Measurements from ENCODE around the gene RPL36A. TPM values are rescaled to one million over a fixed set of nuclear protein-coding genes. Genes with fewer than 3 reads are reported as not detected.

RPL36A gene
- total RNA-seq, 4 donors from 2014 or later: 493 to 1,912 (median 1,279) TPM

DNA sequence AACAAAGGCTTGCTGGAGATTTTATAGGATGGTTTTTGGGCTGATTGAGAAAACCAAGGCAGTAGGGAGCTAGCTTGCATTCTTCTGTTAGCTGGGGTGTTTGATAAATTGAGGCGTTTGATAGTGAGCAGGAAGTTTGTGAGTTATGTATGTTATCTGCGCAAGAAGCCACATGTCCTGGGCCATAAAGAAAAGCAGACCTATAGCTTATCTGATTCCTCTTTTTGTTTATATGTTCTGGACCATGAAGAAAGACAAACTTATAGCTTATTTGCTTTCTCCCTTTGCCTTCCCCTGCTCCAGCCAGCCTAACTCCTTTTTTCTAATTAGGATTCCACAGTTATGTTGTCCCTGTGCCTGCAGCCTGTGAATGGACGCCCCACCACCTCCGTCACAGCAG, 26.4 kb downstream of the RPL36A start:
- peak overlapping the region in 3 of 4 donors; percentile 91 to 96 (median 92) for H3K27ac ChIP-seq
- 63 to 67% methylated on average over 4 of the region's 4 CpGs for WGBS, 2 donors
- H3K4me3 ChIP-seq: no peak overlapping the region

DNA sequence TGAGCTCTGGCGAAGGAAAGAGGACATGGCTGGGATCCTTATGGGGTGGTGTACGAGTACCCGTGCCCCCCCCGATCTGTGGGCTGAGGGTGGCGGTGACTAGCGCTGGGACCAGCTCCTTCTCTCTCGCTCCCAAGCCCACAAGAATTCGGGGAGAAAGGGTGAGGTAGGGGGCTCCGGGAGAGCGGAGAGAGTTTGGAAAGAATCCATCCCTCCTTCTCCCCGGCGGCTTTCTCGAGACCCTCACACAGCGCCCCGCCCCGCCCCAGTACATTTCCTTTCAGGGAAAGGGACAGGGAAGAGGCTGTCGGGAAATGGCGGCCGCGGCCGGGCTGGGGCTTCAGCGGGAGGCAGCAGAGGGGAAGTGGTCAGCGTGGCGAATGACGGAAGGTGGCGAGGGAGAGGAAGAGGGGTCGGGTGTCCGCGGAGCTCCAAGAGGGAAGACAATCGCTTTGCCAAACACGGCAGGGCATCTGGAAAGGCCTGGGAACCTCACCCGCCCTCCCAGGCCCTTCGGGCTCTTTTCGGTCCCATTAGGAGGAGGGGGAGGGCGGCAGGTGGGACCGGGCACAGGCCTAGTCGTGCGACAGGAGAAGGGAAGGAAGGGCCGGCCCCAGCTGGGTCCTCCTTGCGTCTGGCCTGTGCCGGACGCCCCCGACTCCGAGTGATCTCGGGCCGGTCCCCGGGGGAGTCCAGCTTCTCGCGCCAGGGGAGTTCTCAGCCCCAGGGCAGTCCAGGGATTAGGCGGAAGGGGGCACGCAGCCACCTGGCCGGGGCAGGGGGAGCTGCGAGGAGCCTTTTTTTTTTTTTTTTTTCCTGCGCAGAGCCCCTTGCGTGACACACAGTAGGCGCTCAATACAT, 27.4 kb downstream of the RPL36A start:
- peak overlapping the region; percentile 42 to 70 (median 50) for H3K4me3 ChIP-seq
- H3K9me3 ChIP-seq: no peaks in the 10 kb centered on the region
- peak; percentile 23 to 36 for DNase-seq (ENCODE audit: low spot score in 2 of 2)
- 1 to 28% methylated on average over 34 to 56 of the region's 56 CpGs for WGBS, 2 donors
- H3K36me3 ChIP-seq: peaks cover 0 to 8% (median 0%) of the 10 kb centered on the region in 3 donors
- H3K27ac ChIP-seq: peak overlapping the region; percentile 91 to 96 (median 94)
- peak in 1 of 2 donors; percentile 30 for TF ChIP-seq POLR2A (IDR thresholded peaks at IDR 0.05)
- TF ChIP-seq EP300 (IDR thresholded peaks at IDR 0.05): peak in 1 of 2 donors; percentile 61
- TF ChIP-seq, protein P1, sequence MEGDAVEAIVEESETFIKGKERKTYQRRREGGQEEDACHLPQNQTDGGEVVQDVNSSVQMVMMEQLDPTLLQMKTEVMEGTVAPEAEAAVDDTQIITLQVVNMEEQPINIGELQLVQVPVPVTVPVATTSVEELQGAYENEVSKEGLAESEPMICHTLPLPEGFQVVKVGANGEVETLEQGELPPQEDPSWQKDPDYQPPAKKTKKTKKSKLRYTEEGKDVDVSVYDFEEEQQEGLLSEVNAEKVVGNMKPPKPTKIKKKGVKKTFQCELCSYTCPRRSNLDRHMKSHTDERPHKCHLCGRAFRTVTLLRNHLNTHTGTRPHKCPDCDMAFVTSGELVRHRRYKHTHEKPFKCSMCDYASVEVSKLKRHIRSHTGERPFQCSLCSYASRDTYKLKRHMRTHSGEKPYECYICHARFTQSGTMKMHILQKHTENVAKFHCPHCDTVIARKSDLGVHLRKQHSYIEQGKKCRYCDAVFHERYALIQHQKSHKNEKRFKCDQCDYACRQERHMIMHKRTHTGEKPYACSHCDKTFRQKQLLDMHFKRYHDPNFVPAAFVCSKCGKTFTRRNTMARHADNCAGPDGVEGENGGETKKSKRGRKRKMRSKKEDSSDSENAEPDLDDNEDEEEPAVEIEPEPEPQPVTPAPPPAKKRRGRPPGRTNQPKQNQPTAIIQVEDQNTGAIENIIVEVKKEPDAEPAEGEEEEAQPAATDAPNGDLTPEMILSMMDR (IDR thresholded peaks at IDR 0.05): no peak
- peaks cover 0 to 12% of the 10 kb centered on the region in 2 donors for H3K27me3 ChIP-seq
- peaks cover 0 to 42% (median 2%) of the 10 kb centered on the region in 4 donors for H3K4me1 ChIP-seq

More for the DNA sequence above, 26.4 kb downstream of the RPL36A start:
- TF ChIP-seq EP300 (IDR thresholded peaks at IDR 0.05): no peak
- Histone ChIP-seq H3K9me3 (no peaks in the 10 kb centered on the region), H3K27me3 (peaks cover 0 to 19% of the 10 kb centered on the region in 2 donors), H3K36me3 (peaks cover 0 to 10% (median 0%) of the 10 kb centered on the region in 3 donors), H3K4me1 (peaks cover 0 to 47% (median 2%) of the 10 kb centered on the region in 4 donors)
- no peak for DNase-seq (ENCODE audit: low spot score in 2 of 2)

DNA sequence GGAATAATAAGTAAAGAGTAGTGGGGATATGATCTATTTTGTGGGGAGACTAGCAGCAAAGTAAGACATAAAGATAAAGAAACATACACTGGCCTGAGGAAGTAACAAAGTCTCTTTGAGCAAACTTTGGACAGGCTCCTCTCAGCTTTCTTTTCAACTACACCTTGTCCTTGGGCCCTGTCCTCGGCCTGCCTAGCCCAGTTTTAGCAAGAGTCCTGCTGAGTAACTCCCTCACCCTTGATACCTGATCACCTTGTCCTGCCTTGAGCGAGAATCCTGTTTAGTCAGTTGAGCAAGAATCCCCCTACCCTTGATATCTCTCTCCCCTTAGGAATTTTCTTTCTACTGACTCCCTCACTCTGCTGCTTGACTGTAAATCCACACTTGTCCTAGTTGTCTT, 28.7 kb downstream of the RPL36A start:
- DNase-seq (ENCODE audit: low spot score in 2 of 2): no peak
- TF ChIP-seq, protein P1 (IDR thresholded peaks at IDR 0.05): no peak
- no peak for TF ChIP-seq EP300 (IDR thresholded peaks at IDR 0.05)
- WGBS, 2 donors: 76 to 100% methylated on average over 2 of the region's 2 CpGs
- peaks cover 0 to 11% of the 10 kb centered on the region in 2 donors for H3K27me3 ChIP-seq
- peaks cover 0 to 42% (median 2%) of the 10 kb centered on the region in 4 donors for H3K4me1 ChIP-seq
- H3K4me3 ChIP-seq: no peak overlapping the region
- no peaks in the 10 kb centered on the region for H3K9me3 ChIP-seq
- peak overlapping the region in 2 of 4 donors; percentile 95 to 96 for H3K27ac ChIP-seq
- H3K36me3 ChIP-seq: peaks cover 0 to 21% (median 0%) of the 10 kb centered on the region in 3 donors

DNA sequence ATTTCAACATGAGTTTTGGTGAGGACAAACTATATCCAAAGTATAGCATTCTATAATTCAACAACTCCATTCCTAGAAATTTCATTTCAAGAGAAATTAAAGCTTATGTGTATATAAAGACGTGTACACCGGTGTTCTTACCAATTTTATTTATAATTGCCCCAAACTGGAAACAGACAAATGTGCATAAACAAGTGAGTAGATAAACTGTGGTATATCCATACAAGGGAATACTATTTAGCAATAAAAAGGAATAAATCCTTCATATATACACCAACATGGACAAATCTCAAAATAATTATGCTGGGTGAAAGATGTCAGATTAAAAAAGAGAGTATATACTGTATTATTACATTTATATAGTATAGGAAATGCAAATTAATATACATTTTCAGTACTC, 37.1 kb downstream of the RPL36A start:
- peaks cover 0 to 4% of the 10 kb centered on the region in 2 donors for H3K27me3 ChIP-seq
- no peaks in the 10 kb centered on the region for H3K4me1 ChIP-seq
- TF ChIP-seq, protein P1 (IDR thresholded peaks at IDR 0.05): no peak
- no peak for TF ChIP-seq EP300 (IDR thresholded peaks at IDR 0.05)
- TF ChIP-seq POLR2A (IDR thresholded peaks at IDR 0.05): no peak
- no peak overlapping the region for H3K4me3 ChIP-seq
- H3K27ac ChIP-seq: no peak overlapping the region
- DNase-seq (ENCODE audit: low spot score in 2 of 2): no peak
- peaks cover 0 to 9% (median 0%) of the 10 kb centered on the region in 4 donors for H3K9me3 ChIP-seq
- H3K36me3 ChIP-seq: peaks cover 0 to 56% (median 0%) of the 10 kb centered on the region in 3 donors
- WGBS, 2 donors: 89 to 98% methylated on average over 2 of the region's 2 CpGs

DNA sequence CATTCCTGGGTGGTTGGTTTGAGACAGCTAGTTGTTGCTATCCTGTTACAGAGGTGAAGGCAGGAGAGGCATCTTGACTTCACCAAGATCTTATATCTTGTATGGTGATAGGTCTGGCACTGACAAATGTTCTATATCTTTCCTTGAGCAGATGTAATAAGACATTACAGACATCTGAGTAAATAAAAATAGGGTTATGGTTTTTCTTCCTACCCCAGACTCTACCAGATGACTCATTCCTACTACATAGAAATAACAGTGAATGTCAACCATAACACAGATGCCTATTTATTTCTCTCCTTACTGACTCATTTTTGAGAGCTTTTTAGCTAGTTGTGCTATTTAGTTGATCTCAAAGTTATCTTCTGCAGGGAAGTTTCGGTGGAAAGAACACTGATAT, 39.1 kb downstream of the RPL36A start:
- Histone ChIP-seq H3K27ac (peak overlapping the region in 1 of 4 donors; percentile 13), H3K27me3 (peaks cover 0 to 4% of the 10 kb centered on the region in 2 donors), H3K36me3 (peaks cover 0 to 37% (median 0%) of the 10 kb centered on the region in 3 donors), H3K4me1 (no peaks in the 10 kb centered on the region), H3K4me3 (no peak overlapping the region), H3K9me3 (peaks cover 0 to 9% (median 0%) of the 10 kb centered on the region in 4 donors)
- TF ChIP-seq, protein P1 (IDR thresholded peaks at IDR 0.05): no peak
- TF ChIP-seq EP300 (IDR thresholded peaks at IDR 0.05) (no peak), POLR2A (IDR thresholded peaks at IDR 0.05) (no peak)
- DNase-seq (ENCODE audit: low spot score in 2 of 2): no peak
- WGBS, 2 donors: 60 to 74% methylated on average over 1 of the region's 1 CpG

All from tibial nerve (tissue), 4 donors.